OCI-LY3 (cell line): ENCODE results near the gene SEMA5B.

ENCODE experiments used
- H2AFZ ChIP-seq: fragments of 200-600, 300-600 bp; shearing (Covaris generic); 2 replicates; pipeline ENCODE4 v1.6.0; 2014; ENCODE audit warnings: antibody characterized with exemption, low read depth, low read length
- H3K27ac ChIP-seq: fragments of 200-600, 300-600 bp; sonication (generic); 2 replicates; pipeline ENCODE4 v1.5.1; 2014; ENCODE audit warnings: mild to moderate bottlenecking, low read length, moderate library complexity, mixed read lengths
- H3K27me3 ChIP-seq: fragments of 200-600, 300-600 bp; sonication (generic); 2 replicates; pipeline ENCODE4 v1.6.1; 2014; ENCODE audit warnings: low read depth, low read length, mixed read lengths
- H3K36me3 ChIP-seq: fragments of 200-600, 300-600 bp; sonication (generic); replicated peaks from 2 replicates; pipeline ENCODE3; 2014; ENCODE audit warnings: low read depth, low read length, mixed read lengths
- H3K4me1 ChIP-seq: fragments of 300-600, 200-600 bp; sonication (generic); 2 replicates; pipeline ENCODE4 v1.6.1; 2014; ENCODE audit warnings: low read length, mixed read lengths
- H3K4me2 ChIP-seq: fragments of 200-600, 300-600 bp; sonication (generic); 2 replicates; pipeline ENCODE4 v1.6.1; 2014; ENCODE audit warnings: low read length, mixed read lengths
- H3K4me3 ChIP-seq: fragments of 300-600, 200-600 bp; sonication (generic); 2 replicates; pipeline ENCODE4 v1.5.1; 2014; ENCODE audit warnings: antibody characterized with exemption, mild to moderate bottlenecking, low read length, moderate library complexity
- H3K79me2 ChIP-seq: fragments of 300-600, 200-600 bp; shearing (Covaris generic); 2 replicates; pipeline ENCODE4 v1.6.1; 2014; ENCODE audit warnings: mild to moderate bottlenecking, low read length, mixed read lengths
- H3K9ac ChIP-seq: fragments of 300-600, 200-600 bp; shearing (Covaris generic); 2 replicates; pipeline ENCODE4 v1.6.0; 2014; ENCODE audit warnings: mild to moderate bottlenecking, low read length, moderate library complexity
- H3K9me3 ChIP-seq: fragments of 200-600, 300-600 bp; shearing (Covaris generic); 2 replicates; pipeline ENCODE4 v1.6.1; 2014; ENCODE audit warnings: low read length, mixed read lengths; ENCODE audit not compliant: insufficient read depth
- H4K20me1 ChIP-seq: fragments of 200-600, 300-600 bp; sonication (generic); 2 replicates; pipeline ENCODE4 v1.6.1; 2016; ENCODE audit warnings: low read length, mixed read lengths; ENCODE audit not compliant: insufficient read depth
- CTCF ChIP-seq: fragments of 200-600, 300-600 bp; sonication (generic); IDR thresholded peaks from 2 replicates; pipeline ENCODE4 v1.5.1; 2014; ENCODE audit warnings: antibody characterized with exemption, low read length, low read depth
- EZH2phosphoT487 ChIP-seq: fragments of 200-600 bp; shearing (Covaris generic); IDR thresholded peaks from 2 replicates; pipeline ENCODE4 v1.6.1; 2018; ENCODE audit warnings: antibody characterized with exemption, mixed run types, low read depth

The SEMA5B gene

GRCh38 chr3:122991236-122991985 lies 36.2 kb downstream of the SEMA5B start:
- H3K4me3 ChIP-seq = no peak overlapping the region
- no peaks in the 10 kb centered on the region for H3K79me2 ChIP-seq
- H3K36me3 ChIP-seq = no peaks in the 10 kb centered on the region
- no peak overlapping the region for H3K4me2 ChIP-seq
- no peak overlapping the region for H2AFZ ChIP-seq
- H3K27me3 ChIP-seq = peaks cover 67% of the 10 kb centered on the region
- H4K20me1 ChIP-seq = no peaks in the 10 kb centered on the region
- peaks cover 18% of the 10 kb centered on the region for H3K4me1 ChIP-seq
- H3K27ac ChIP-seq = no peak overlapping the region
- TF ChIP-seq EZH2phosphoT487 (no peak), CTCF (no peak)
- no peaks in the 10 kb centered on the region for H3K9me3 ChIP-seq
- H3K9ac ChIP-seq = no peak overlapping the region

DNA sequence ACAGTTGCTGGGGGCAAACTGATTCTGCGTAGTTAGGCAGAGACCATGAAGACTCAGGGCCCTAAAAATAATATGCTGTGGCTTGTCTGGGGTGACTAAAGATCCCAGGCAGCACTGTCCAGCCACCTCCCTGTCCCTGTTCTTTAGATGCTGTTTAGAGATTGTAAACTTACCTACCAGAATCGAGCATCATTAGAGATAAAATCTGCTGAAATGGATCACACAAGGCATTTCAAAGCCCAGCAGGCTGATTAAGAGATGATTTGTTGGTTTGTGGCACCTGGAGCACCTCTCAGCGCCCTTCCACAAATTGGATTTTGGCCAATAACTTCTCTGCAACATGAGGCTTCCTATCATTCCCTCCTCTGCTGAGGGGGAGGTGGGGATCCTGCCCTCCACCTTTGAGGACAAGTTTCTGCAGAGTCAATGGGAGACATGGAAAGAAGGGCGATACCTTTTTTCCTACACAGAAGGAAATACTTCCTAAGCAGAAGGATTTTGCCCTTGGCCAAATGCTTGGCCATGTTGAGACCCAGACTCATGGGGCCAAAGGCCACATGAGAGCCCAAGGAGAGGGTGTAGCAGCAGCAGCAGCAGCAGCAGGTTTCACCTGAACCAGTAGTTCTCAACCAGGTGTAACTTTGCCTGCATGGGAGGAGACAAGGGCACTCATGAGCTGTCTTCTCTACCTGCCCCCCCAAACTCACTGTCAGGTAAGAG lies 37.5 kb downstream of the SEMA5B start:
- Histone ChIP-seq H4K20me1 (no peaks in the 10 kb centered on the region), H3K4me1 (peaks cover 32% of the 10 kb centered on the region), H2AFZ (no peak overlapping the region), H3K9ac (no peak overlapping the region), H3K4me3 (no peak overlapping the region), H3K79me2 (no peaks in the 10 kb centered on the region), H3K9me3 (no peaks in the 10 kb centered on the region), H3K36me3 (no peaks in the 10 kb centered on the region), H3K27ac (no peak overlapping the region), H3K27me3 (peaks cover 67% of the 10 kb centered on the region), H3K4me2 (no peak overlapping the region)
- TF ChIP-seq EZH2phosphoT487 (no peak), CTCF (no peak)

- no peak overlapping the region for H3K9ac ChIP-seq
- H3K27ac ChIP-seq = no peak overlapping the region
- H3K36me3 ChIP-seq = no peaks in the 10 kb centered on the region
- no peak overlapping the region for H2AFZ ChIP-seq
- H3K4me3 ChIP-seq = no peak overlapping the region
- peaks cover 43% of the 10 kb centered on the region for H3K4me1 ChIP-seq
- TF ChIP-seq EZH2phosphoT487 (no peak), CTCF (no peak)
- H3K4me2 ChIP-seq = no peak overlapping the region
- no peaks in the 10 kb centered on the region for H4K20me1 ChIP-seq
- peaks cover 57% of the 10 kb centered on the region for H3K27me3 ChIP-seq
- no peaks in the 10 kb centered on the region for H3K79me2 ChIP-seq
- H3K9me3 ChIP-seq = no peaks in the 10 kb centered on the region
Measured at GRCh38 chr3:122988508-122988907, 39.1 kb downstream of the SEMA5B start.

DNA sequence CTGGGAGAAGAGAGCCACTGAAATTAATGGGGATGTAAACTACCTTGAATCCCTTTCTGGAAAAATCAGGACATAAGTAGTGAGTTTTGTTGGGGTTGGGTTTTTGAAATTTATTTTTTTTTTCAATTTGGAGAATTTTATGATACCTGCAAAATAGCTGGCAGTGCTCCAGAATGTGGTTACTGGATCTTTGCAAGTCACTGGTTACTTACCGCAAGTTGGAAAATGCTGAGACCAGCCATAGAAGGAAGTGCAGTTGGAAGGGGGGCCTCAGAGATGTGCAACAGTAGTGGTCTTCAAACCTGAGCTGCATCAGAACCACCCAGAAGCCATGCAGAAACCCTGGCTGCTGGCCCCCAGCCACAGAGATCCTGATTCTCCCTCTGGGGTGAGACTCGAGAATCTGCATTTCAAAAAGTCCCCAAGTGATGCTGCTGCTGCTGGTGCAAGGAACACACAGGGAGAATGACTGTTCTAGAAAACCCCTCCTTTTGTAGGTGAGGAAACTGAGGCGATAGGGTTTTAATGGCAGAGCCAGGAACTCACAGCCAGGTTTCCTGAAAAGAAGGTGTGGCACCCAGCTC lies 39.7 kb downstream of the SEMA5B start:
- no peaks in the 10 kb centered on the region for H4K20me1 ChIP-seq
- no peaks in the 10 kb centered on the region for H3K9me3 ChIP-seq
- no peak overlapping the region for H2AFZ ChIP-seq
- no peak overlapping the region for H3K9ac ChIP-seq
- no peak overlapping the region for H3K4me2 ChIP-seq
- no peaks in the 10 kb centered on the region for H3K36me3 ChIP-seq
- TF ChIP-seq CTCF (no peak), EZH2phosphoT487 (no peak)
- no peak overlapping the region for H3K27ac ChIP-seq
- peaks cover 50% of the 10 kb centered on the region for H3K27me3 ChIP-seq
- peaks cover 43% of the 10 kb centered on the region for H3K4me1 ChIP-seq
- H3K4me3 ChIP-seq = no peak overlapping the region
- no peaks in the 10 kb centered on the region for H3K79me2 ChIP-seq
